Measurements from ENCODE around the gene RNF220. TPM values are rescaled to one million over a fixed set of nuclear protein-coding genes. Genes with fewer than 3 reads are reported as not detected.

RNF220 gene
- total and polyA plus RNA-seq, 2 of the 4 experiments (the other 2 are of a cell fraction), result 71.8 to 77.1 TPM

DNA sequence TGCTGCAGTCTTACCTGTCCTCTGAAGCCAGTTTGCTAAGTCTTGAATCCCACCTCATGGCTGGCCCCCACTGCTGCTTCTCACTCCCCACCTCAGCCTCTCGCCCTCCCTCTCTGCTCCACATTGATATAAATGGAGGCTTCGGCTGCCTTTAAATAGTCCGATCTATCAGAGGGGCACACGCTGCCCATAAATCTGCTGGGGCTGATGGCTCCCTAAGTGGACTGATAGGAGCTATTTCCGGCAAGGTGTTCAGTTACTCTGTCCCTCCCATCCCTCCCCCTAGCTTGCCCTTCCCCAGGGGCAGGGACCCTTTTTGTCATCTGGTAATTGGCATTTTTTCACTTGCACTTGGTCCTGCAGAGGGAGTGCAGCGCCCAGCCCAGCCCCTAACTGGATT, 160.8 kb downstream of the RNF220 start:
- TF ChIP-seq RAD21 (IDR thresholded peaks at IDR 0.05; ENCODE audit: low read length) (no peak), MAFK (IDR thresholded peaks at IDR 0.05; ENCODE audit: low read depth, low read length) (no peak), BHLHE40 (IDR thresholded peaks at IDR 0.05; ENCODE audit: low read depth, low read length) (no peak), MAZ (IDR thresholded peaks at IDR 0.05; ENCODE audit: borderline replicate concordance, low read depth, low read length) (no peak), POLR2A (IDR thresholded peaks at IDR 0.05; ENCODE audit: low read depth, low read length) (no peak), MXI1 (IDR thresholded peaks at IDR 0.05; ENCODE audit: borderline replicate concordance, low read depth, low read length) (no peak), SMC3 (IDR thresholded peaks at IDR 0.05; ENCODE audit: low read depth, low read length) (no peak), RFX5 (IDR thresholded peaks at IDR 0.05; ENCODE audit: low read depth, low read length) (no peak), RCOR1 (IDR thresholded peaks at IDR 0.05; ENCODE audit: insufficient replicate concordance, low read length) (no peak), CEBPB (IDR thresholded peaks at IDR 0.05; ENCODE audit: low read depth, low read length) (no peak), CHD1 (IDR thresholded peaks at IDR 0.05; ENCODE audit: low read depth, low read length) (no peak), FOS (IDR thresholded peaks at IDR 0.05; ENCODE audit: low read depth, low read length) (no peak), NFE2L2 (IDR thresholded peaks at IDR 0.05; ENCODE audit: low read depth, low read length) (no peak)
- TF ChIP-seq, protein P1, sequence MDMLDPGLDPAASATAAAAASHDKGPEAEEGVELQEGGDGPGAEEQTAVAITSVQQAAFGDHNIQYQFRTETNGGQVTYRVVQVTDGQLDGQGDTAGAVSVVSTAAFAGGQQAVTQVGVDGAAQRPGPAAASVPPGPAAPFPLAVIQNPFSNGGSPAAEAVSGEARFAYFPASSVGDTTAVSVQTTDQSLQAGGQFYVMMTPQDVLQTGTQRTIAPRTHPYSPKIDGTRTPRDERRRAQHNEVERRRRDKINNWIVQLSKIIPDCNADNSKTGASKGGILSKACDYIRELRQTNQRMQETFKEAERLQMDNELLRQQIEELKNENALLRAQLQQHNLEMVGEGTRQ (IDR thresholded peaks at IDR 0.05; ENCODE audit: low read depth, low read length), result no peak
- TF ChIP-seq, protein P2, sequence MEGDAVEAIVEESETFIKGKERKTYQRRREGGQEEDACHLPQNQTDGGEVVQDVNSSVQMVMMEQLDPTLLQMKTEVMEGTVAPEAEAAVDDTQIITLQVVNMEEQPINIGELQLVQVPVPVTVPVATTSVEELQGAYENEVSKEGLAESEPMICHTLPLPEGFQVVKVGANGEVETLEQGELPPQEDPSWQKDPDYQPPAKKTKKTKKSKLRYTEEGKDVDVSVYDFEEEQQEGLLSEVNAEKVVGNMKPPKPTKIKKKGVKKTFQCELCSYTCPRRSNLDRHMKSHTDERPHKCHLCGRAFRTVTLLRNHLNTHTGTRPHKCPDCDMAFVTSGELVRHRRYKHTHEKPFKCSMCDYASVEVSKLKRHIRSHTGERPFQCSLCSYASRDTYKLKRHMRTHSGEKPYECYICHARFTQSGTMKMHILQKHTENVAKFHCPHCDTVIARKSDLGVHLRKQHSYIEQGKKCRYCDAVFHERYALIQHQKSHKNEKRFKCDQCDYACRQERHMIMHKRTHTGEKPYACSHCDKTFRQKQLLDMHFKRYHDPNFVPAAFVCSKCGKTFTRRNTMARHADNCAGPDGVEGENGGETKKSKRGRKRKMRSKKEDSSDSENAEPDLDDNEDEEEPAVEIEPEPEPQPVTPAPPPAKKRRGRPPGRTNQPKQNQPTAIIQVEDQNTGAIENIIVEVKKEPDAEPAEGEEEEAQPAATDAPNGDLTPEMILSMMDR (conservative IDR thresholded peaks at IDR 0.05; ENCODE audit: low read depth, low read length), result no peak
- TF ChIP-seq, protein P3, sequence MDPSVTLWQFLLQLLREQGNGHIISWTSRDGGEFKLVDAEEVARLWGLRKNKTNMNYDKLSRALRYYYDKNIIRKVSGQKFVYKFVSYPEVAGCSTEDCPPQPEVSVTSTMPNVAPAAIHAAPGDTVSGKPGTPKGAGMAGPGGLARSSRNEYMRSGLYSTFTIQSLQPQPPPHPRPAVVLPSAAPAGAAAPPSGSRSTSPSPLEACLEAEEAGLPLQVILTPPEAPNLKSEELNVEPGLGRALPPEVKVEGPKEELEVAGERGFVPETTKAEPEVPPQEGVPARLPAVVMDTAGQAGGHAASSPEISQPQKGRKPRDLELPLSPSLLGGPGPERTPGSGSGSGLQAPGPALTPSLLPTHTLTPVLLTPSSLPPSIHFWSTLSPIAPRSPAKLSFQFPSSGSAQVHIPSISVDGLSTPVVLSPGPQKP (IDR thresholded peaks at IDR 0.05; ENCODE audit: borderline replicate concordance, low read depth, low read length), result no peak
- intact Hi-C loops (cut with micrococcal nuclease), result no loop called here
- no peak overlapping the region for H3K56ac ChIP-seq (ENCODE audit: extremely low read depth, insufficient read depth, low read length)
- dilution Hi-C loops (cut with HindIII; ENCODE audit: low sequenced_read_pairs, unreplicated experiment), result no loop called here
- 27% methylated on average over 2 of the region's 6 CpGs; no CpG with 5 or more reads in 1 of the 2 experiments for WGBS, 2 experiments (ENCODE audit: extremely low coverage in 2 of 2, insufficient read length in 1 of 2)
- H3K27ac ChIP-seq (ENCODE audit: insufficient read depth, low read length), result no peak overlapping the region
- DNase-seq (no peak), ATAC-seq (ENCODE audit: low read depth) (no peak)
- H2BK120ac ChIP-seq (ENCODE audit: low read depth, low read length), result no peak overlapping the region
- H3K4me3 ChIP-seq (ENCODE audit: insufficient read depth, low read depth, low read length), result no peak overlapping the region
- no peaks in the 10 kb centered on the region for H3K9me1 ChIP-seq (ENCODE audit: insufficient read depth, low read length)
- no peak overlapping the region for H3K4me2 ChIP-seq (ENCODE audit: low read depth, low read length)
- no peaks in the 10 kb centered on the region for H3K9me3 ChIP-seq (ENCODE audit: control insufficient read depth, insufficient read depth, low read length)
- no TSS peak for BruUV-seq (replicated peaks)
- H4K20me1 ChIP-seq (ENCODE audit: insufficient read depth, low read length), result no peaks in the 10 kb centered on the region
- H3K4ac ChIP-seq (ENCODE audit: low read depth, low read length), result no peak overlapping the region
- no peak overlapping the region for H4K8ac ChIP-seq (ENCODE audit: low read depth in 2 of 2, low read length in 2 of 2)
- CTCF ChIA-PET, result no interaction called here
- in situ Hi-C loops (cut with MboI; ENCODE audit: low sequenced_read_pairs), result no loop called here
- H3K4me1 ChIP-seq (ENCODE audit: control insufficient read depth, insufficient read depth, low read length), result no peaks in the 10 kb centered on the region
- H3K18ac ChIP-seq (ENCODE audit: low read depth, low read length), result no peak overlapping the region
- no peak overlapping the region for H2AK9ac ChIP-seq (replicated peaks; ENCODE audit: low read depth, low read length, poor library complexity)
- no peak overlapping the region for H2BK20ac ChIP-seq (ENCODE audit: low read depth, low read length)
- H3K27me3 ChIP-seq (ENCODE audit: control insufficient read depth, insufficient read depth, low read length), result peaks cover 87% of the 10 kb centered on the region
- no peaks in the 10 kb centered on the region for H3K79me1 ChIP-seq (ENCODE audit: low read depth in 1 of 2, low read length in 2 of 2)
- no peak overlapping the region for H2AK5ac ChIP-seq (ENCODE audit: low read depth, low read length)
- no peak overlapping the region for H3K9ac ChIP-seq (ENCODE audit: low read depth, low read length)
- H2BK15ac ChIP-seq (ENCODE audit: low read depth, low read length), result no peak overlapping the region
- no peak overlapping the region for H4K91ac ChIP-seq (ENCODE audit: insufficient read depth, low read depth, low read length)
- H2AFZ ChIP-seq (replicated peaks; ENCODE audit: low read length, poor library complexity), result no peak overlapping the region
- H3K14ac ChIP-seq (replicated peaks; ENCODE audit: low read depth, low read length), result no peak overlapping the region
- no peak overlapping the region for H2BK5ac ChIP-seq (ENCODE audit: low read depth, low read length, poor library complexity, severe bottlenecking)
- no peaks in the 10 kb centered on the region for H3K36me3 ChIP-seq (ENCODE audit: control insufficient read depth, insufficient read depth, low read length)
- POLR2A ChIA-PET (ENCODE audit: unreplicated experiment), result no interaction called here
- no peak overlapping the region for H3K23ac ChIP-seq (ENCODE audit: low read depth, low read length)
- H4K5ac ChIP-seq (ENCODE audit: low read depth, low read length), result no peak overlapping the region
